HEK293 (cell line): ENCODE results near the gene LRRC34.

Experiments
- CTCF ChIP-seq: fragments of 450-650 bp; formaldehyde crosslinking; IDR thresholded peaks from 2 replicates; pipeline ENCODE4 v1.5.1; 2016; ENCODE audit warnings: missing biosample characterization, missing genetic modification characterization
- ELK4 ChIP-seq: IDR thresholded peaks from 2 replicates; pipeline ENCODE4 v1.6.1; 2011; ENCODE audit warnings: mild to moderate bottlenecking, low read depth, low read length, borderline replicate concordance
- MYNN ChIP-seq: fragments of 450-650 bp; formaldehyde crosslinking; IDR thresholded peaks from 2 replicates; pipeline ENCODE4 v1.5.1; 2016; ENCODE audit warnings: missing biosample characterization, missing genetic modification characterization, borderline replicate concordance
- ZNF449 ChIP-seq: fragments of 450-650 bp; formaldehyde crosslinking; IDR thresholded peaks from 2 replicates; pipeline ENCODE4 v1.5.1; 2017; ENCODE audit warnings: missing biosample characterization, mild to moderate bottlenecking, missing genetic modification characterization, moderate library complexity
- ZNF792 ChIP-seq: fragments of 450-650 bp; formaldehyde crosslinking; IDR thresholded peaks from 2 replicates; pipeline ENCODE4 v1.5.1; 2016; ENCODE audit warnings: missing biosample characterization, missing genetic modification characterization
- TF ChIP-seq, protein P1 (sequence below): fragments of 450-650 bp; formaldehyde crosslinking; IDR thresholded peaks from 2 replicates; pipeline ENCODE4 v1.5.1; 2016; ENCODE audit warnings: missing biosample characterization, missing genetic modification characterization

DNA sequence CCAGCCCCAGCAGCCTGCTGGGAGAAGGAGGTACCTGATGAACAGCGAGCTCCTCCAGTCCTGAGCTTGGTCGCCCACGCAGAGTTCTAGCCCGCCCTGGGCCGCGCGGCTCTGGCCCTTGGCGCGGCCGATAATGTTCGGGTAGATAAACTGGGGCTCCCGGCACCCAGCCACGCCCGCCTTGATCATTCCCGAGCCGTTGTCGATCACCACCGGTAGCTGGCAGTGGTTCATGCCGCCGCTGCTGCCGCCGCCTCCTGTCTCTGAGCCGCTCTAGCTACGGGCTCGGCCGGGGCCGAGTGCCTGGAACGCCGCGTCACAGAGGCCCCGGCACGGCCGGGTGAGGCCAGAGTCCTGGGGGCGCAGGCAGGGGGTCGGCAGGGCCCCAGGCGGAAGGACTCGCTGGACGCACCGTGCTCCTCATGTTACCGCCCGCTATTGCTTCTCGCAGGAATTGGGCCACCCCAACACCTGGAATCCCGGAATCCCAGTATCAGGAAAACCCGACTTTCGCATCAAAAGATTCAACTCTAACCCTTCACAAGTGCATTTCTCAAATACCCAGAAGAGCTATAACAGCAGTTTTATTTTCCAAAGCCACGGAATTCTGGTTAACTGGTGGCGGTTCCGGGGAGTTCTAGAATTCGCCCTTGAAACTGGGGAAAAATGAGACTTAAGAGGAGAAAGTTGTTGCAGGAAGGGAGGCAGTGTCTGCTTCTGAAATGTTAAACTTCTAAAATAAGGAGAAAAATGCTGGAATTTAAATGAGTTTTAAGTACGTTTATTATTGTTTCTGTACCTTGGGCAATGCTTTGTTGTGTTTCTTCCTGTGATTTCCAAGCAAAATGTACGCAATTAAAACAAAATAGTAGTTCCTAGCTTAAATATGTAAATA lies 43.2 kb downstream of the LRRC34 start, which contains the start of gene ACTRT3:
- no peak for TF ChIP-seq MYNN (tag by site-specific recombination)
- TF ChIP-seq, protein P1, sequence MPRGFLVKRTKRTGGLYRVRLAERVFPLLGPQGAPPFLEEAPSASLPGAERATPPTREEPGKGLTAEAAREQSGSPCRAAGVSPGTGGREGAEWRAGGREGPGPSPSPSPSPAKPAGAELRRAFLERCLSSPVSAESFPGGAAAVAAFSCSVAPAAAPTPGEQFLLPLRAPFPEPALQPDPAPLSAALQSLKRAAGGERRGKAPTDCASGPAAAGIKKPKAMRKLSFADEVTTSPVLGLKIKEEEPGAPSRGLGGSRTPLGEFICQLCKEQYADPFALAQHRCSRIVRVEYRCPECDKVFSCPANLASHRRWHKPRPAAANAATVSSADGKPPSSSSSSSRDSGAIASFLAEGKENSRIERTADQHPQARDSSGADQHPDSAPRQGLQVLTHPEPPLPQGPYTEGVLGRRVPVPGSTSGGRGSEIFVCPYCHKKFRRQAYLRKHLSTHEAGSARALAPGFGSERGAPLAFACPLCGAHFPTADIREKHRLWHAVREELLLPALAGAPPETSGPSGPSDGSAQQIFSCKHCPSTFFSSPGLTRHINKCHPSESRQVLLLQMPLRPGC (tag by site-specific recombination), result no peak
- TF ChIP-seq ZNF792 (tag by site-specific recombination), result no peak
- no peak for TF ChIP-seq ZNF449 (tag by site-specific recombination)
- no peak for TF ChIP-seq ELK4
- peak; percentile 42 for TF ChIP-seq CTCF (tag by site-specific recombination)
